ENCODE measurements around the gene ZNF354C. TPM values are rescaled to one million over a fixed set of nuclear protein-coding genes. Genes with fewer than 3 reads are reported as not detected.
A peak's percentile ranks its signal among the peaks of the same experiment; 100 is the strongest.

The ZNF354C gene
- total RNA-seq, 2 donors from 2014 or later: 3.6 to 4.0 TPM

- ATAC-seq: no peak
Observed at GRCh38 chr5:179128976-179129375, 68.8 kb downstream of the ZNF354C start.

GRCh38 chr5:179129607-179130071 is 69.5 kb downstream of the ZNF354C start:
- TF ChIP-seq POLR2A (IDR thresholded peaks at IDR 0.05): no peak
- no peak for TF ChIP-seq CTCF (IDR thresholded peaks at IDR 0.05)
- intact Hi-C loops (cut with DNase I): no loop called here
- no peaks in the 10 kb centered on the region for H3K4me1 ChIP-seq
- no peak for ATAC-seq
- H3K4me3 ChIP-seq: no peak overlapping the region
- no peaks in the 10 kb centered on the region for H3K27me3 ChIP-seq
- peak in 1 of 4 donors; percentile 3 for DNase-seq
- no peaks in the 10 kb centered on the region for H3K36me3 ChIP-seq (replicated peaks in 1 of 2; ENCODE audit: insufficient read depth in 1 of 2, low read depth in 2 of 2)
- no peaks in the 10 kb centered on the region for H3K9me3 ChIP-seq
- no peak overlapping the region for H3K27ac ChIP-seq
- WGBS, 2 donors: 62 to 79% methylated on average over 13 to 17 of the region's 18 CpGs

More at GRCh38 chr5:179128976-179129375, 68.8 kb downstream of the ZNF354C start:
- H3K4me3 ChIP-seq: no peak overlapping the region
- H3K36me3 ChIP-seq (replicated peaks in 1 of 2; ENCODE audit: insufficient read depth in 1 of 2, low read depth in 2 of 2): no peaks in the 10 kb centered on the region
- H3K9me3 ChIP-seq: no peaks in the 10 kb centered on the region
- intact Hi-C loops (cut with DNase I): no loop called here
- H3K27ac ChIP-seq: no peak overlapping the region
- TF ChIP-seq POLR2A (IDR thresholded peaks at IDR 0.05): no peak
- TF ChIP-seq CTCF (IDR thresholded peaks at IDR 0.05): no peak
- 39 to 54% methylated on average over 3 to 14 of the region's 14 CpGs for WGBS, 2 donors
- peak in 1 of 4 donors; percentile 6 for DNase-seq
- H3K4me1 ChIP-seq: no peaks in the 10 kb centered on the region
- no peaks in the 10 kb centered on the region for H3K27me3 ChIP-seq

GRCh38 chr5:179130101-179130681 is 70.0 kb downstream of the ZNF354C start:
- Histone ChIP-seq H3K4me3 (no peak overlapping the region), H3K36me3 (replicated peaks in 1 of 2; ENCODE audit: insufficient read depth in 1 of 2, low read depth in 2 of 2) (no peaks in the 10 kb centered on the region), H3K27me3 (no peaks in the 10 kb centered on the region), H3K9me3 (no peaks in the 10 kb centered on the region), H3K4me1 (no peaks in the 10 kb centered on the region), H3K27ac (no peak overlapping the region)
- intact Hi-C loops (cut with DNase I): no loop called here
- no peak for DNase-seq
- WGBS, 2 donors: 79 to 80% methylated on average over 2 to 14 of the region's 14 CpGs
- TF ChIP-seq CTCF (IDR thresholded peaks at IDR 0.05) (no peak), POLR2A (IDR thresholded peaks at IDR 0.05) (no peak)
- ATAC-seq: no peak

- Histone ChIP-seq H3K36me3 (replicated peaks in 1 of 2; ENCODE audit: insufficient read depth in 1 of 2, low read depth in 2 of 2) (no peaks in the 10 kb centered on the region), H3K4me3 (no peak overlapping the region), H3K9me3 (no peaks in the 10 kb centered on the region), H3K27ac (no peak overlapping the region), H3K27me3 (no peaks in the 10 kb centered on the region), H3K4me1 (no peaks in the 10 kb centered on the region)
- 67 to 83% methylated on average over 4 to 10 of the region's 10 CpGs for WGBS, 2 donors
- no peak for TF ChIP-seq POLR2A (IDR thresholded peaks at IDR 0.05)
- TF ChIP-seq CTCF (IDR thresholded peaks at IDR 0.05): no peak
- ATAC-seq (no peak), DNase-seq (no peak)
- intact Hi-C loops (cut with DNase I): no loop called here
Observed at GRCh38 chr5:179131321-179131835, 71.2 kb downstream of the ZNF354C start.
